Testis (tissue), 3 donors: ENCODE measurements around the gene RFC5. TPM values are rescaled to one million over a fixed set of nuclear protein-coding genes. Genes with fewer than 3 reads are reported as not detected.

Source experiments
- DNase-seq: peaks from one replicate; pipeline ENCODE4 v3.0.0-alpha.2; 2019
- H3K27ac ChIP-seq, 2 donors: fragments of 200-600 bp; sonication (generic); one replicate each; pipeline ENCODE4 v1.5.1; 2019
- H3K27me3 ChIP-seq: fragments of 200-600 bp; sonication (generic); one replicate; pipeline ENCODE4 v1.5.1; 2019
- H3K36me3 ChIP-seq: fragments of 200-600 bp; sonication (generic); one replicate; pipeline ENCODE4 v1.5.1; 2017; ENCODE audit warnings: low read depth; ENCODE audit errors: missing control alignments
- H3K4me1 ChIP-seq: fragments of 200-600 bp; sonication (generic); one replicate; pipeline ENCODE4 v1.5.1; 2019
- H3K4me3 ChIP-seq, 2 donors: fragments of 200-600 bp; sonication (generic); one replicate each; pipeline ENCODE4 v1.5.1; 2017 to 2019
- H3K9me3 ChIP-seq: fragments of 200-600 bp; sonication (generic); one replicate; pipeline ENCODE4 v1.5.1; 2017
- CTCF ChIP-seq, 3 experiments: fragments of 450-650 bp in 2 of 3; fragments of 200-600 bp in 1 of 3; sonication (generic) in 1 of 3; IDR thresholded peaks; one replicate each; pipeline ENCODE4 v1.5.1; 2016 to 2019; ENCODE audit warnings: antibody characterized with exemption in 3 of 3, mild to moderate bottlenecking in 2 of 3, moderate library complexity in 1 of 3
- POLR2A ChIP-seq: fragments of 450-650 bp; IDR thresholded peaks from one replicate; pipeline ENCODE4 v1.6.1; 2017; ENCODE audit warnings: antibody characterized with exemption, mild to moderate bottlenecking, moderate library complexity
- WGBS, 2 donors: methylation state at CpG; one replicate each; pipeline ENCODE4 v1.1.5; 2018; 5-methylcytosine and 5-hydroxymethylcytosine counted together
- intact Hi-C: fragments of 100-400 bp; cut with DNase I; formaldehyde crosslinking; loops from one replicate; pipeline ENCODE4 v1.15.1; 2023; ENCODE audit warnings: low total_unique reads
- polyA plus RNA-seq: library from polyadenylated mRNA; stranded (reverse); fragments of 350-450 nt; fragmentation: Illumina TruSeq; extraction: RNeasy Lipid Tissue Mini Kit (QIAGEN cat#74804); gene quantifications from one replicate; pipeline ENCODE4 v1.2.3, GENCODE V29; 2014; ENCODE audit warnings: low read depth, low replicate concordance; ENCODE audit not compliant: insufficient read depth
- total RNA-seq, 2 donors: library from RNA; depleted of rRNA; stranded (reverse); fragments of >200 nt; gene quantifications; one replicate each; pipeline ENCODE4 v1.2.3, GENCODE V29; 2016

RFC5 gene
- total and polyA plus RNA-seq, 3 donors from 2014 or later, result 20.0 to 23.0 (median 20.9) TPM

- H3K27me3 ChIP-seq, result no peaks in the 10 kb centered on the region
- DNase-seq, result peak; percentile 72
- H3K27ac ChIP-seq, result no peak within 1 kb of the TSS
- no peaks in the 10 kb centered on the region for H3K4me1 ChIP-seq
- TF ChIP-seq POLR2A (no peak), CTCF (IDR thresholded peaks at IDR 0.05) (no peak)
- peak within 1 kb of the TSS; percentile 42 to 64 for H3K4me3 ChIP-seq
- H3K36me3 ChIP-seq, result no peaks in the 10 kb centered on the region
- intact Hi-C loops, result no loop called here
- no peaks in the 10 kb centered on the region for H3K9me3 ChIP-seq
- 1 to 5% methylated on average over 30 to 80 of the region's 86 CpGs for WGBS, 2 donors
Observed at GRCh38 chr12:117968826-117969659, 47.5 kb upstream of the RFC5 start, which contains the start of gene KSR2. KSR2 (minus strand) TSS chr12:117968990; CDS start chr12:117968255, 735 bp downstream.

GRCh38 chr12:117970334-117970733 is 46.2 kb upstream of the RFC5 start:
- Histone ChIP-seq H3K4me1 (no peaks in the 10 kb centered on the region), H3K4me3 (no peak overlapping the region), H3K9me3 (no peaks in the 10 kb centered on the region), H3K27ac (no peak overlapping the region), H3K36me3 (no peaks in the 10 kb centered on the region), H3K27me3 (no peaks in the 10 kb centered on the region)
- no peak for DNase-seq
- TF ChIP-seq CTCF (IDR thresholded peaks at IDR 0.05), result no peak
- no peak for TF ChIP-seq POLR2A
- 66 to 86% methylated on average over 4 of the region's 4 CpGs for WGBS, 2 donors
- intact Hi-C loops, result no loop called here

- Histone ChIP-seq H3K9me3 (no peaks in the 10 kb centered on the region), H3K36me3 (no peaks in the 10 kb centered on the region), H3K27me3 (no peaks in the 10 kb centered on the region), H3K4me3 (no peak overlapping the region), H3K4me1 (no peaks in the 10 kb centered on the region), H3K27ac (no peak overlapping the region)
- no peak for DNase-seq
- WGBS, 2 donors, result 83 to 95% methylated on average over 2 of the region's 2 CpGs
- intact Hi-C loops, result no loop called here
- TF ChIP-seq POLR2A, result no peak
- no peak for TF ChIP-seq CTCF (IDR thresholded peaks at IDR 0.05)
Observed at GRCh38 chr12:117972301-117972700, 44.2 kb upstream of the RFC5 start.

- no peak overlapping the region for H3K27ac ChIP-seq
- TF ChIP-seq POLR2A (no peak), CTCF (IDR thresholded peaks at IDR 0.05) (no peak)
- no peaks in the 10 kb centered on the region for H3K36me3 ChIP-seq
- intact Hi-C loops, result no loop called here
- no peak for DNase-seq
- no peaks in the 10 kb centered on the region for H3K27me3 ChIP-seq
- 89 to 95% methylated on average over 3 of the region's 3 CpGs for WGBS, 2 donors
- H3K4me1 ChIP-seq, result no peaks in the 10 kb centered on the region
- H3K9me3 ChIP-seq, result no peaks in the 10 kb centered on the region
- H3K4me3 ChIP-seq, result no peak overlapping the region
Observed at GRCh38 chr12:117975006-117975405, 41.5 kb upstream of the RFC5 start.

GRCh38 chr12:117977373-117977772 is 39.1 kb upstream of the RFC5 start:
- 87 to 95% methylated on average over 1 of the region's 1 CpG for WGBS, 2 donors
- Histone ChIP-seq H3K4me3 (no peak overlapping the region), H3K27ac (no peak overlapping the region), H3K9me3 (no peaks in the 10 kb centered on the region), H3K27me3 (no peaks in the 10 kb centered on the region), H3K36me3 (no peaks in the 10 kb centered on the region), H3K4me1 (no peaks in the 10 kb centered on the region)
- intact Hi-C loops, result no loop called here
- no peak for DNase-seq
- no peak for TF ChIP-seq CTCF (IDR thresholded peaks at IDR 0.05)
- no peak for TF ChIP-seq POLR2A
